Mucosa of rectum (tissue), 2 donors: ENCODE data around the gene SRP54.

Source experiments
- H3K27ac ChIP-seq, 2 donors: one replicate each; pipeline ENCODE4 v1.7.0; 2013; ENCODE audit warnings: inconsistent platforms in 2 of 2, low read depth in 2 of 2, low read length in 2 of 2
- H3K27me3 ChIP-seq, 2 donors: one replicate each; pipeline ENCODE4 v1.7.0; 2013; ENCODE audit warnings: low read length in 2 of 2; ENCODE audit not compliant: control insufficient read depth in 2 of 2, insufficient read depth in 2 of 2
- H3K36me3 ChIP-seq, 2 donors: one replicate each; pipeline ENCODE4 v1.7.0; 2013; ENCODE audit warnings: low read length in 2 of 2; ENCODE audit not compliant: control insufficient read depth in 2 of 2, insufficient read depth in 2 of 2
- H3K4me1 ChIP-seq, 2 donors: one replicate each; pipeline ENCODE4 v1.7.0; 2013; ENCODE audit warnings: low read length in 2 of 2, mild to moderate bottlenecking in 1 of 2; ENCODE audit not compliant: control insufficient read depth in 2 of 2, insufficient read depth in 2 of 2
- H3K4me3 ChIP-seq, 2 donors: one replicate each; pipeline ENCODE4 v1.7.0; 2013; ENCODE audit warnings: low read length in 2 of 2
- H3K9ac ChIP-seq, 2 donors: one replicate each; pipeline ENCODE4 v1.7.0; 2013; ENCODE audit warnings: low read length in 2 of 2, low read depth in 1 of 2, mild to moderate bottlenecking in 1 of 2
- H3K9me3 ChIP-seq, 2 donors: one replicate each; pipeline ENCODE4 v1.7.0; 2013; ENCODE audit warnings: low read length in 2 of 2; ENCODE audit not compliant: control insufficient read depth in 2 of 2
- donor health status: healthy.
- donor health status: Normal muscosa, but diverticular disease.

SRP54 gene

DNA sequence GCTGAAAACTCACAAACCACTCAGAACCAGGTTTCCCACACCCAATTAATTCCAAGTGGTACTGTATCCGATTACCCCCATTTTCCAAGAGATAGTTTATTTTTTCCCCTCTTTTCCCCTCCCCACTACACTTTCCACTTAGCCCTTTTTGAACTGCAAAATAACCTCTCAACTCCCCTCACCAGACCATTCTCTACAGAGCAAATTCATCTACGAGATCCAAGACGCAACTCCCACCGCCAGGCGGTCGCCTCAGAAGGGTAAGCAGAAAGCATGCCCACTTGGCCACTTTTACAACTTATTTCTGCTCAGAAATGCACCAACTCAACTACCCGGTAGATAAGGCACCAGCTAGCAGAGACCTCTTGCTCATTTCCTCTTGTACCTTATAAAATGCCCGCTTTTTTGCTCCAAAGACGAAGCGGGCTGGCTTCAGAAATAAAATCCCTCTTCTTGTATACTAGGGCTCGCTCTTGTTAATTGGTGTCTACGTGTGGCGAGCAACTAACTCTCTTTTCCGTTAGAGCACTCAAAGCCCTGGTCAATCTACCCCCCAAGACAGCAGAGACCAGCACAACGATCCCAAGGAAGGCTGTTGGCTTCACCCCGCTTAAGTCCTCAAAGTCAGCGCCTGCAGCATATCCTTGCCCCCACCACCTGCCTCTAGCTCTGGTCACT is 910 bp upstream of the SRP54 start:
- H3K4me1 ChIP-seq, result peaks cover 21 to 28% of the 10 kb centered on the region in 2 donors
- H3K9me3 ChIP-seq, result no peaks in the 10 kb centered on the region
- peak overlapping the region; percentile 72 to 93 for H3K4me3 ChIP-seq
- no peaks in the 10 kb centered on the region for H3K27me3 ChIP-seq
- H3K27ac ChIP-seq, result peak overlapping the region; percentile 98 to 99
- H3K9ac ChIP-seq, result peak overlapping the region; percentile 95 to 98
- H3K36me3 ChIP-seq, result no peaks in the 10 kb centered on the region

- peak overlapping the region; percentile 98 to 99 for H3K27ac ChIP-seq
- H3K4me1 ChIP-seq, result peaks cover 21 to 28% of the 10 kb centered on the region in 2 donors
- H3K9ac ChIP-seq, result peak overlapping the region; percentile 95 to 98
- H3K4me3 ChIP-seq, result peak overlapping the region; percentile 72 to 93
- no peaks in the 10 kb centered on the region for H3K27me3 ChIP-seq
- H3K9me3 ChIP-seq, result no peaks in the 10 kb centered on the region
- no peaks in the 10 kb centered on the region for H3K36me3 ChIP-seq
These were observed 462 bp downstream of the SRP54 start for GRCh38 chr14:34983148-34983760.

DNA sequence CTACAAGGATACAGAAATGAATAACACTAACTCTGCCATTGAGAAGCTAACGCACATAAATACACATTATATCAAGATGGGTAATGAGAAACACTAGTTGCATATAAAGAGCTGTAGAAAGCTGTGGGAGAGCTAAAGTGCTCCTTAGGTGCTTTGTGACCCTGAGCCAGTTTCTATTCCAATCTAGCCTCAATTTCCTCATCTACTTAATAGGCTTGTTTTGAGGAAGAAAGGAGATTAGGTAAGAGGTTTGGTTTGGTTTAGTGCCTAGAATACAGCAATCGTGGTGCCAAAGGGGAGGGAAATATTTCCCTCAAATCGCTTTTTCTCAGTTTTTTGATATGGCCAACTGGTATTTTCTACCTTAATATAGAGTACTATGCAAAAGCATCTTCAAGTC is 994 bp downstream of the SRP54 start:
- Histone ChIP-seq H3K9ac (peak overlapping the region; percentile 95 to 98), H3K4me3 (peak overlapping the region; percentile 72 to 93), H3K9me3 (no peaks in the 10 kb centered on the region), H3K27me3 (no peaks in the 10 kb centered on the region), H3K4me1 (peaks cover 21 to 28% of the 10 kb centered on the region in 2 donors), H3K36me3 (no peaks in the 10 kb centered on the region), H3K27ac (no peak overlapping the region)

DNA sequence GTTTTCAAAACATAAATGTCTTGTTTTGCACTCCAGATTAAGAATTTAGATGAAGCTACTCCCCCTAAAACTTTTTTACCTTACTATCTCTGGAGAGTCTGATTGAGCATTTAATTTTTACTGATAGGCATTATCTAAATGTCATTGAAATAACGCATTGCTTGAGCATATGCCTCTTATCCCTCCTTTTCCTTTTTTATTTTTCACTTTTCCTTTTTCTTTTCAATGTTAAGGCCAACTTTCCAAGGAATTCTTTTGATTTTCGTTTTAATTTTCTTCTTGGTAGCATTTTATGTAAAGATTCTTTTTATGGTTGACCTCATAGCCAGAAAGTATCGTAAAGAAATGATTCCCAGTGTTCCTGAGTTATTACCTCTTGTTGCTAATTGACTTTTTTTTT is 2.9 kb downstream of the SRP54 start:
- Histone ChIP-seq H3K9ac (no peak overlapping the region), H3K27ac (no peak overlapping the region), H3K36me3 (no peaks in the 10 kb centered on the region), H3K4me1 (peaks cover 19 to 26% of the 10 kb centered on the region in 2 donors), H3K4me3 (no peak overlapping the region), H3K9me3 (no peaks in the 10 kb centered on the region), H3K27me3 (no peaks in the 10 kb centered on the region)

GRCh38 chr14:34987180-34987579 is 4.4 kb downstream of the SRP54 start:
- Histone ChIP-seq H3K4me1 (peaks cover 12 to 17% of the 10 kb centered on the region in 2 donors), H3K27me3 (no peaks in the 10 kb centered on the region), H3K27ac (no peak overlapping the region), H3K4me3 (no peak overlapping the region), H3K36me3 (no peaks in the 10 kb centered on the region), H3K9ac (no peak overlapping the region), H3K9me3 (no peaks in the 10 kb centered on the region)

DNA sequence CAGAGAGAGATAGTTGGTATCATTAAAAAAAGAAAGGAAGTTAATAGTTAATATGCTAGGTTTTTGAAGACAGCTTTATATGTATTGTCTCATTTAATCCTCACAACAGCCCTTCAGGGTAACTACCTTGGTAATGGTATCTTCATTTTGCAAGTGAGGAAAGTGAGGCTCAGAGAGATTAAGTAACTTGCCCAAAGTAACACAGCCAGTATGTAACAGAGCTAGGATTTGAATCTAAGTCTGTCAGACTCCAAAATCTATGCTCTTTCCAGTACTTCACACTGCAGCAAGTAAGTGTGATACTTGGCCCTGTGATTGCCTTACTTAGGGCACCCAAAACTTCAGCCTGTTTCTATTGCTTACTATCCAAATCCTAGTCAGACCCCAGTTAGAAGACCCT is 7.0 kb downstream of the SRP54 start:
- Histone ChIP-seq H3K4me3 (no peak overlapping the region), H3K9ac (no peak overlapping the region), H3K9me3 (no peaks in the 10 kb centered on the region), H3K36me3 (no peaks in the 10 kb centered on the region), H3K27me3 (no peaks in the 10 kb centered on the region), H3K4me1 (peaks cover 3 to 7% of the 10 kb centered on the region in 2 donors), H3K27ac (no peak overlapping the region)

GRCh38 chr14:34993426-34993825 is 10.6 kb downstream of the SRP54 start:
- H3K4me3 ChIP-seq, result no peak overlapping the region
- no peak overlapping the region for H3K9ac ChIP-seq
- peaks cover 0 to 5% of the 10 kb centered on the region in 2 donors for H3K36me3 ChIP-seq
- no peaks in the 10 kb centered on the region for H3K27me3 ChIP-seq
- H3K4me1 ChIP-seq, result peaks cover 0 to 3% of the 10 kb centered on the region in 2 donors
- H3K27ac ChIP-seq, result no peak overlapping the region
- H3K9me3 ChIP-seq, result no peaks in the 10 kb centered on the region

- peaks cover 3 to 9% of the 10 kb centered on the region in 2 donors for H3K36me3 ChIP-seq
- H3K27me3 ChIP-seq, result no peaks in the 10 kb centered on the region
- no peaks in the 10 kb centered on the region for H3K9me3 ChIP-seq
- no peak overlapping the region for H3K27ac ChIP-seq
- H3K9ac ChIP-seq, result no peak overlapping the region
- H3K4me1 ChIP-seq, result peaks cover 0 to 3% of the 10 kb centered on the region in 2 donors
- no peak overlapping the region for H3K4me3 ChIP-seq
These were observed 11.9 kb downstream of the SRP54 start for GRCh38 chr14:34994668-34995067.

- H3K36me3 ChIP-seq, result peaks cover 6 to 18% of the 10 kb centered on the region in 2 donors
- H3K4me1 ChIP-seq, result peaks cover 0 to 3% of the 10 kb centered on the region in 2 donors
- H3K9ac ChIP-seq, result no peak overlapping the region
- no peaks in the 10 kb centered on the region for H3K27me3 ChIP-seq
- no peak overlapping the region for H3K27ac ChIP-seq
- H3K9me3 ChIP-seq, result no peaks in the 10 kb centered on the region
- no peak overlapping the region for H3K4me3 ChIP-seq
These were observed 15.0 kb downstream of the SRP54 start for GRCh38 chr14:34997762-34998161.

GRCh38 chr14:34999500-34999899 is 16.7 kb downstream of the SRP54 start:
- peaks cover 0 to 3% of the 10 kb centered on the region in 2 donors for H3K4me1 ChIP-seq
- peaks cover 6 to 24% of the 10 kb centered on the region in 2 donors for H3K36me3 ChIP-seq
- H3K27me3 ChIP-seq, result no peaks in the 10 kb centered on the region
- H3K4me3 ChIP-seq, result no peak overlapping the region
- H3K9ac ChIP-seq, result no peak overlapping the region
- H3K27ac ChIP-seq, result no peak overlapping the region
- H3K9me3 ChIP-seq, result no peaks in the 10 kb centered on the region
